HG02763 (cell line): ENCODE data around the gene KCTD19.
A peak's percentile ranks its signal among the peaks of the same experiment; 100 is the strongest.

Source experiments
- ATAC-seq: cut with Tn5 transposase; IDR thresholded peaks from one replicate; pipeline ENCODE4 v1.9.1; 2021; ENCODE audit warnings: mild to moderate bottlenecking, moderate library complexity; ENCODE audit not compliant: unreplicated experiment

Gene KCTD19

DNA sequence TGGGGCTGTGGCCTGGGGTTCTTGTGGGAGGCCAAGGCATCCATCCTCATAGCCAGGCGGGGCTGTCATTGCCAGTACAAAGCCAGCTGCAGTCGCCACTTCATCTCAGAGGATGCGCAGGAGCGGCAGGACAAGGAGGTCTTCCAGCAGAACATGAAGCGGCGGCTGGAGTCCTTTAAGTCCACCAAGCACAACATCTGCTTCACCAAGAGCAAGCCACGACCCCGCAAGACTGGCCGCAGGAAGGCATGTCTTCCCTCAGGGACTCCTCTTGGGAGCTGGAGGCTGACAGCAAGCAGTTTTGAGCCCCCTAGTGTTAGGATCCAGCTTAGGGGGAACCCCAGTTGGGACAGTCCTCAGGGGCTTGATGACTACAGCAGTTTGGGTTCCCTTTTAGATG lies 62.3 kb downstream of the KCTD19 start:
- no peak for ATAC-seq

- no peak for ATAC-seq
These were observed 63.3 kb downstream of the KCTD19 start for GRCh38 chr16:67263201-67263600.

DNA sequence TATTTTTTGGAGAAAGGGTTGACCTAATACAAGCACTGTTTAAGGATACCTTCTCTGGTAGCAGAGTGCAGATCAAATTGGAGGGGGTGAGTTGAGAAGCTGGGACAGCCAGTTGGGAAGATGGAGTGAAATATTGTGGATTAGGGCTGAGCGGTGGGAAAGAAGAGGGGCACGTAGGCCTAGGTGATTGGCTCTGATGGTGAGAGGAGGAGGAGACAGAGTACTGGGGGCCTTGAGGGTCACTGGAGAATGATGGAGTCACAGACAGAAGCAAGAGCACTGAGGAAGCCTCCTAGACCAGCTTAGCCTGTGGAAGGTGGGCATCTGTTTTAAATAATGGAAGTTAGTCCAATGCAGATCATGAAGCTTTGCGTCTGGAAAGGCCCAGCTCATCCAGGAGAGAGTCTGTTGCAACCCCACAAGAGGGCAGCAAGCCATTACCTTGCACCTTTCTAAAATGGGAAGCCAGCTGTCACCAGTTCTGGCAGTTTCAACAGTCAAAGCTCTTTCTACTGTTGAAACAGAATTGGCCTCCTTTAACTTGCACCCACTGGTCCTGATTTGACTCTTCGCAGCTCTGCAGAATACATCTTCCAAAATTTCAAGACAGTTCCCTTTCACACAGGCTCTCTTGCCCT lies 66.0 kb downstream of the KCTD19 start:
- no peak for ATAC-seq

DNA sequence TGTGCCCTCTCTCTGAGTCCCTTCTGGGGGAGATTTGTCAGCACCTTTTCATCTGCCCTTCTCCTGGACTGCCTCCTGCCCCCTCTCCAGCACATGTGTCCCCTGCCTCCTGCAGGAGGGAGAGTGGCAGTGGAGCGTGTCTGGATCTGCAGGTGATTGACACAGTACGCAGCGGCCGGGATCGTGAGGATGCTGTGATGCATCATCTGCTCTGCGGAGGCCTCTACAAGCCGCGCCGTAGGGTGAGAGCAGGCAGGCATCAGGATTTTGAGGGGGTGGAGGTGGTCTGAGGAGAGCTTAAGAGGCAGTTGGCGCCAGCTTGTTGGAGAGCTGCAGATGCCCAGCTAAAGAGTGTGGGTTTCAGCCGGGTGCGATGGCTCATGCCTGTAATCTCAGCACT lies 66.8 kb downstream of the KCTD19 start:
- ATAC-seq, result no peak

DNA sequence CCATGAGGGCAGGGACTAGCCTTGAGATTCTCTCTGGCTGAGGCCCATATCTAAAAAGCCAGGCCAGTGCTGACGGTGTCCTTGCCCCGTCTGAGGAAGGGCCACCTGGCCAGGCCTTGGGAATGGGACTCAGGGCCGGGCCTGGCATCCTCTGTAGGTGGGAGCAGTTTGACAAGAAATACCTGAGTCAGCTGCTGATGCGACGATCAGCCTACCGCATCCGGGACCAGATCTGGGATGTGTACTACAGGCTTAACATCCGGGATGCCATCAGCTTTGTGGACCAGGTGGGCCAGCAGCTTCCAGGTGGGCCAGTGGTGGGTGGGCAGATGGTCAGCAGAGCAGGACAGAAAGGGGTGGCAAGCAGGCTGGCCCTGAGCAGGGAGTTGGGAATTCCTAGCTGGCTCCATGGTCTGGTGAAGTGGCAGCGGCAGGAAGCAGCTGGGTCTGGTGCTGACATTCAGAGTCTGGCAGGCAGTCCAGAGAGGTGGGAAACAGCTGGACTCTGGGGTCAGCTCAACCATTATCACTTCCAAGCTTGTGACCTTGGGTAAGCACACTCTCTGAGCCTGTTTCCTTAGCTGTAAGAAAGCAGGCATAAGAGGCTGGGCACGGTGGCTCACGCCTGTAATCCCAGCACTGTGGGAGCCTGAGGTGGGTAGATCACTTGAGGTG lies 68.2 kb downstream of the KCTD19 start:
- ATAC-seq, result no peak

DNA sequence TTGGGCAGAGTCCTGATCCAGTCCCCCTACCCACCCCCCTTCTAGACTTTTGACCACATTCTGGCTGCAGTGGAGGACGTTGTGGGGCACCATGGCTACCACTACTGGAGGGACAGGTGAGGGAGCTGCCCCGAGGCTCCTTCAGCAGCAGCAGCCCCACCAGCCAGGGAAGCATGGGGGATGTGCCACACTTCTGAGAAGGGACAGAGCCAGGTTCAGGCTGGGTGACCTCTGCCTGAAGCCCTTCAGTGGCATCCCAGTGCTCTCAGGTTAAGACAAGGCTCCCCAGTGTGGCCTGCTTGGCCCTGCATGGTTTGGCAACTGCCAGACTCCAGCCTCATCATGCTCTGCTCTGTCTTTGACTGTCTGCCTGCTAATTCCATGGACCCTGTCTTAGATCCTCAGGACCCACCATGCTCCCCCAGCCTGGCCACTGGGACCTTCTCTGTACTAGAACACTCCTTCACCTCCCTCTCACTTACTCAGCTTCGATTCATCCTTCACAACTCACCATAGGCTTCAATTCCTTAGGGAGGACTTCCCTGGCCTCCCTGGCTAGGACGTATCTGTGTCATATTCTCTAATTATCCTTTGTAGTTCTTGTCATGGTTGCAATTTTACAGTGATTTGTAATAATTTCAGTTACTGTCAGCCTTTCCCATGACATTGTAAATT lies 68.9 kb downstream of the KCTD19 start:
- no peak for ATAC-seq

- ATAC-seq, result no peak
These were observed 69.8 kb downstream of the KCTD19 start for GRCh38 chr16:67256701-67257230.

GRCh38 chr16:67255553-67256221 lies 70.9 kb downstream of the KCTD19 start:
- no peak for ATAC-seq

GRCh38 chr16:67254801-67255552 lies 71.6 kb downstream of the KCTD19 start:
- ATAC-seq, result no peak

DNA sequence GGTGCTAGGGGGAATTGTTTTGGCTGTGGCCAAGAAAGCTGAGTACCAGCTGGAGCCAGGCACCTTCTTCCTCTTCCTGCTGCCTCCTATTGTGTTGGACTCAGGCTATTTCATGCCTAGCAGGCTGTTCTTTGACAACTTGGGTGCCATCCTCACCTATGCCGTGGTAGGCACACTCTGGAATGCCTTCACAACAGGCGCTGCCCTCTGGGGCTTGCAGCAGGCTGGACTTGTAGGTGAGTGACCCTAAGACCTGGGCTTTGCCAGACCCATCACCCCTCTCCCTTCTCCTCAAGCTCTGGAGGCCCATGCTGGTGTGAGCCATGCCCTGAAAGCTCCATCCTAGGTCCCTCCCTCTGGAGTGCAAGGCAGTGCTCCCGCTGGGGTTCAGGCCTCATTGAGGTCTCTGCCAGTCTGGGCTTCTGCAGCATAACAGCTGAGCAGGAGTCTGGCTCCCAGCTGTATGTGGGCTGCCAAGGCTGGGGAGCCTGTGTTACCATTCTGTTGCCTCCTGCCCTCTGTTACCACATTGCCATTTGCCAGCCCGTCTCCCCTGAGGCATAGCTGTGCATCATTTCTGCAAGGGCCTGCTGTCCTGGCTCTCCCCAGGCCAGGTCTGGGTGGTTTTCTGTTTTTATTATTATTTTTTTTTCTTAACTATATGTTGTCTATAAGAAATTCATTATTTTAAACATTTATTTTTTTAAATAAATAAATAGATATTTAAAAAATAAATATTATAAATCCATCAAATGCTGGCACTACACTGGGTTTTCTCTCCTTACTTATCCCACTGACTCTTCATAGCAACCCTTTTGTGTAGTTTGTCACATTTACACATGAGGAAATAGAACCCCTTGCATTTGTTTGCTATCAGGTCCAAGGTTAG lies 73.7 kb downstream of the KCTD19 start:
- ATAC-seq, result no peak

DNA sequence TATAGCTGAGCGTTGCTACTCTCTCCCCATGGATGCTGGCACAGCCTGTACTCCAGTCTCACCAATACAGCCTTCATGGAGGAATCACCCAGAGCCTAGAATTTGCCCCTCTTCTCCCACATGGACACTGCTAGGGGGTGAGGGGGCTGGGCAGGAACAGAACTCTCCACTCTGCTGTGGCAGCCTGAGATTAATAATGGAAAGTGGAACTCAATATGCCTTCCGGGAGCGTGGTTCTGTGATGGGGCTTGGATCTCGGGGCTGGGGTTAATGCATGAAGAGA lies 76.6 kb downstream of the KCTD19 start:
- no peak for ATAC-seq

GRCh38 chr16:67249178-67250044 lies 77.1 kb downstream of the KCTD19 start:
- ATAC-seq, result no peak

DNA sequence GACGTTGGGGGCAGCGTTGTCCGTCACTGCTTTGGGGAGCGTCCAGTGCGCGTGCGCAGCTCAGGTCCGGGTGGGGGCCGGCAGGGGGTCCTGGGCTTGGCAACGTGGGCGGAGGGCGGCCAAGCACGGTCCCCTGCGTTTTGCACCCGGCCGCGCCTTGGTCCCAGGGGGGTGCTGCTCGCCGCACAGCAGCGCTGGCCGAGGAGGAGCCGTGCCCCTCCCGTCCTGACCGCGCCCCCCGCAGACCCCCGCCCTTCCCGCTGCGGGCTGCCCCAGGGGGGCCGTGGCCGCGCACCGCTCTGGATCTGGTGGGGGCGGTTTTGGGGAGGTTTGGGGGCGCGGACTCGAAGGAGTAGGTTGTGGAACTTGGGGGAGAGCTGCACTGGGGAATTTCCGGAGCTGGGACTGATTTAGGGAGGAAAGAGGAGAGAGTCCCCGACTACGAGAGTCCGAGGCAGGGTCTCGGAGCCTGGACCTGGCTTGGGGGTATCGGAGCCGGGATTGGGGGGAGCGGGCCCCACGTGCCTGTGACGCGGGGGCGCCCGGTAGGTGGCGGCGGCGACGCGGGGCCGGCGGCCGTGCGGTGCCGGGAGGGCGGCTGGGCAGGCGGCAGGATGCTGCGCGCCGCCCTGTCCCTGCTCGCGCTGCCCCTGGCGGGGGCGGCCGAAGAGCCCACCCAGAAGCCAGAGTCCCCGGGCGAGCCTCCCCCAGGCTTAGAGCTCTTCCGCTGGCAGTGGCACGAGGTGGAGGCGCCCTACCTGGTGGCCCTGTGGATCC lies 78.0 kb downstream of the KCTD19 start, which contains the start of gene SLC9A5:
Gene SLC9A5, plus strand, starts transcription at position 579 of the 777 bp plus-strand sequence. Its CDS starts 36 bp downstream, at position 615.
- no peak for ATAC-seq

- ATAC-seq, result no peak
These were observed 78.5 kb downstream of the KCTD19 start for GRCh38 chr16:67248073-67248400.

GRCh38 chr16:67247192-67248072 lies 79.1 kb downstream of the KCTD19 start, which contains the start of gene FHOD1:
TSS of gene FHOD1 (minus strand) at chr16:67247481. CDS start at chr16:67247410, 71 bp downstream.
- peak; percentile 47 for ATAC-seq

DNA sequence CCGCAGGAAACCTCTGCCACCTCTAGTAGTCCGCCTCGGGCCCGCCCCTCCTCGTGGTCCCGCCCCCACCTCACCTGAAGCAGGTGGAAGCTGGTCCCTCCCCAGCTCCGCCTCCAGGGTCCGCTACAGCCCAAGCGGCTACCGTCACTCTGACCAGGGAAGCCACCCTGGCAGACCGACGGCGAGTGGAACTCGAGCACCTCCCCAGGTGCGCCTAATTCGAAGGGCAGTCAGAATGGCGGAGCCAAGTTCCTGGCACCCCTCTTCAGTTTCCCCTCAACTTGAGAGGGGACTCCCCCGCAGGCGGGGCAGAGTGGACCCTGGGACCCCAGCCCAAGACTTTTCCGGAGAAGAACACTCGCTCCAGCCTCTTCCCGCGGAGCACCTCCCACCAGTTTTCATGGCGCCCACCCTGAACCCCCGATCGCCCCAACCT lies 79.8 kb downstream of the KCTD19 start:
- ATAC-seq, result peak; percentile 10
